ENCODE data around the gene TSSC4. TPM values are rescaled to one million over a fixed set of nuclear protein-coding genes. Genes with fewer than 3 reads are reported as not detected.

TSSC4 gene
- total RNA-seq, 1 donor from 2014 or later: 70.0 TPM

DNA sequence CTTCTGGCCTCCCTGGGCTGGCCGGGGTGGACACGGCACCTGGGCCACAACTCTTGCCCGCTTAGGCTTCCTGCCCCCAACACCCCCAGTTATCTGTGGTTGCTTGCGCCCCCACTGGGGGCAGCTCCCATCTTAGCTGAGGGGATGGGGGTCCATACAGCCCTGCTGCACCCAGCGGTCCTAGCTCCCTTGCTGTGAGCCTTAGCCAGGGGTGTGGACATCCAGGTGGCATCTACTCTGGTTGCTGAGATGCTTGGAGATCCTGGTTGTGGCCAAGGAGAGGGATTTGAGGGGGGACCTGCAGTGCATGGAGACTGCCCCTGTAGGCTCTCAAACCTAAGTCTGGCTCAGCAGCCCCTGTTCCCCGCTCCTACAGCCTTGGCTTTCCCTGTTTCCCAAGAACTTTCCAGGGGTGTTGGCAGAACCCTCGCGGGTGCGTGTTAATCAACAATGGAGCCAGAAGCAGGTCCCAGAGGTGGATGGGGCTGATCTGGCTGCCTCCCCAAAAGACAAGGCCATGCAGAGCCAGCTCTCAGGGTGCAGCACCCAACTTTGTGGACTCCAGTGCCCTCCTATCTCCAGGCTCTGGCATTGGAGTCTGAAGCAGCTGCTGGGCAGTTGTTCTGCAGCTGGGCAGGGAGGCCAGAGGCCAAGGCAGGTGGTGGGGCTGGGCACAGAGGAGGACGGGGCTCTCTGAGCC lies 47.6 kb downstream of the TSSC4 start:
- TF ChIP-seq EZH2 (IDR thresholded peaks at IDR 0.05; ENCODE audit: insufficient read depth, low read length) (no peak), CTCF (IDR thresholded peaks at IDR 0.05; ENCODE audit: insufficient read depth, low read depth, low read length) (no peak)
- Histone ChIP-seq H3K4me3 (ENCODE audit: insufficient read depth, low read depth, low read length) (no peak overlapping the region), H3K36me3 (ENCODE audit: insufficient read depth, low read length) (no peaks in the 10 kb centered on the region), H2AFZ (ENCODE audit: low read depth, low read length) (no peak overlapping the region), H3K4me1 (ENCODE audit: insufficient read depth, low read length) (no peaks in the 10 kb centered on the region), H3K9ac (ENCODE audit: low read length) (no peak overlapping the region), H3K9me3 (ENCODE audit: insufficient read depth, low read depth, low read length) (peaks cover 4% of the 10 kb centered on the region), H3K4me2 (ENCODE audit: low read length) (no peak overlapping the region), H3K79me2 (ENCODE audit: insufficient read depth, low read length) (no peaks in the 10 kb centered on the region), H4K20me1 (ENCODE audit: insufficient read depth, low read length) (no peaks in the 10 kb centered on the region), H3K27ac (ENCODE audit: low read depth, low read length) (no peak overlapping the region), H3K27me3 (ENCODE audit: insufficient read depth, low read length) (peaks cover 19% of the 10 kb centered on the region)
- FAIRE-seq (no peak), DNase-seq (ENCODE audit: low read depth) (no peak)
- Mint-ChIP-seq H3K27me3 (ENCODE audit: low read depth, unreplicated experiment) (peaks cover 72% of the 10 kb centered on the region), H3K4me1 (ENCODE audit: low read depth, unreplicated experiment) (no peaks in the 10 kb centered on the region), H3K9me3 (ENCODE audit: unreplicated experiment) (peaks cover 2% of the 10 kb centered on the region), H3K27ac (ENCODE audit: unreplicated experiment) (no peak overlapping the region), H3K4me3 (ENCODE audit: unreplicated experiment) (no peak overlapping the region), H3K36me3 (ENCODE audit: low read depth, unreplicated experiment) (no peaks in the 10 kb centered on the region)

- Histone ChIP-seq H3K9ac (ENCODE audit: low read length) (no peak overlapping the region), H3K79me2 (ENCODE audit: insufficient read depth, low read length) (no peaks in the 10 kb centered on the region), H2AFZ (ENCODE audit: low read depth, low read length) (no peak overlapping the region), H3K4me3 (ENCODE audit: insufficient read depth, low read depth, low read length) (no peak overlapping the region), H4K20me1 (ENCODE audit: insufficient read depth, low read length) (no peaks in the 10 kb centered on the region), H3K27me3 (ENCODE audit: insufficient read depth, low read length) (peaks cover 14% of the 10 kb centered on the region), H3K4me1 (ENCODE audit: insufficient read depth, low read length) (no peaks in the 10 kb centered on the region), H3K4me2 (ENCODE audit: low read length) (no peak overlapping the region), H3K27ac (ENCODE audit: low read depth, low read length) (no peak overlapping the region), H3K9me3 (ENCODE audit: insufficient read depth, low read depth, low read length) (no peaks in the 10 kb centered on the region), H3K36me3 (ENCODE audit: insufficient read depth, low read length) (no peaks in the 10 kb centered on the region)
- Mint-ChIP-seq H3K4me1 (ENCODE audit: low read depth, unreplicated experiment) (no peaks in the 10 kb centered on the region), H3K4me3 (ENCODE audit: unreplicated experiment) (no peak overlapping the region), H3K27me3 (ENCODE audit: low read depth, unreplicated experiment) (peaks cover 74% of the 10 kb centered on the region), H3K36me3 (ENCODE audit: low read depth, unreplicated experiment) (no peaks in the 10 kb centered on the region), H3K27ac (ENCODE audit: unreplicated experiment) (no peak overlapping the region), H3K9me3 (ENCODE audit: unreplicated experiment) (peaks cover 2% of the 10 kb centered on the region)
- TF ChIP-seq EZH2 (IDR thresholded peaks at IDR 0.05; ENCODE audit: insufficient read depth, low read length): no peak
- TF ChIP-seq CTCF (IDR thresholded peaks at IDR 0.05; ENCODE audit: insufficient read depth, low read depth, low read length): no peak
- FAIRE-seq (no peak), DNase-seq (ENCODE audit: low read depth) (no peak)
These were observed 48.4 kb downstream of the TSSC4 start for GRCh38 chr11:2448661-2449547.
